ENCODE results near the gene ZNF628.

Gene ZNF628

GRCh38 chr19:55504981-55505380 lies 28.6 kb downstream of the ZNF628 start:
- no peak for DNase-seq
- Histone ChIP-seq H3K4me3 (ENCODE audit: low read depth, low read length) (no peak overlapping the region), H3K27me3 (ENCODE audit: insufficient read depth, low read depth, severe bottlenecking) (no peaks in the 10 kb centered on the region), H3K27ac (no peak overlapping the region), H3K9me3 (ENCODE audit: severe bottlenecking) (peaks cover 22% of the 10 kb centered on the region), H3K36me3 (peaks cover 5% of the 10 kb centered on the region)
- TF ChIP-seq CTCF (IDR thresholded peaks at IDR 0.05; ENCODE audit: low read depth, low read length), result no peak

- Histone ChIP-seq H3K36me3 (peaks cover 5% of the 10 kb centered on the region), H3K4me3 (ENCODE audit: low read depth, low read length) (no peak overlapping the region), H3K27me3 (ENCODE audit: insufficient read depth, low read depth, severe bottlenecking) (no peaks in the 10 kb centered on the region), H3K27ac (no peak overlapping the region), H3K9me3 (ENCODE audit: severe bottlenecking) (peaks cover 5% of the 10 kb centered on the region)
- no peak for TF ChIP-seq CTCF (IDR thresholded peaks at IDR 0.05; ENCODE audit: low read depth, low read length)
- no peak for DNase-seq
Measured at GRCh38 chr19:55508120-55508519, 31.7 kb downstream of the ZNF628 start.

- H3K36me3 ChIP-seq, result no peaks in the 10 kb centered on the region
- H3K4me3 ChIP-seq (ENCODE audit: low read depth, low read length), result no peak overlapping the region
- DNase-seq, result peak; percentile 91
- H3K27ac ChIP-seq, result peak overlapping the region; percentile 55
- no peaks in the 10 kb centered on the region for H3K9me3 ChIP-seq (ENCODE audit: severe bottlenecking)
- no peaks in the 10 kb centered on the region for H3K27me3 ChIP-seq (ENCODE audit: insufficient read depth, low read depth, severe bottlenecking)
- TF ChIP-seq CTCF (IDR thresholded peaks at IDR 0.05; ENCODE audit: low read depth, low read length), result peak; percentile 83
Measured at GRCh38 chr19:55516878-55517620, 40.6 kb downstream of the ZNF628 start.

GRCh38 chr19:55519451-55520311 lies 43.3 kb downstream of the ZNF628 start:
- Histone ChIP-seq H3K4me3 (ENCODE audit: low read depth, low read length) (no peak overlapping the region), H3K36me3 (no peaks in the 10 kb centered on the region), H3K27ac (no peak overlapping the region), H3K27me3 (ENCODE audit: insufficient read depth, low read depth, severe bottlenecking) (no peaks in the 10 kb centered on the region), H3K9me3 (ENCODE audit: severe bottlenecking) (no peaks in the 10 kb centered on the region)
- no peak for DNase-seq
- TF ChIP-seq CTCF (IDR thresholded peaks at IDR 0.05; ENCODE audit: low read depth, low read length), result no peak

GRCh38 chr19:55520691-55521292 lies 44.4 kb downstream of the ZNF628 start:
- no peak overlapping the region for H3K4me3 ChIP-seq (ENCODE audit: low read depth, low read length)
- no peak overlapping the region for H3K27ac ChIP-seq
- H3K36me3 ChIP-seq, result no peaks in the 10 kb centered on the region
- TF ChIP-seq CTCF (IDR thresholded peaks at IDR 0.05; ENCODE audit: low read depth, low read length), result no peak
- no peak for DNase-seq
- no peaks in the 10 kb centered on the region for H3K9me3 ChIP-seq (ENCODE audit: severe bottlenecking)
- no peaks in the 10 kb centered on the region for H3K27me3 ChIP-seq (ENCODE audit: insufficient read depth, low read depth, severe bottlenecking)
